Measurements from ENCODE around the gene DOK7.
A peak's percentile ranks its signal among the peaks of the same experiment; 100 is the strongest.

The DOK7 gene

DNA sequence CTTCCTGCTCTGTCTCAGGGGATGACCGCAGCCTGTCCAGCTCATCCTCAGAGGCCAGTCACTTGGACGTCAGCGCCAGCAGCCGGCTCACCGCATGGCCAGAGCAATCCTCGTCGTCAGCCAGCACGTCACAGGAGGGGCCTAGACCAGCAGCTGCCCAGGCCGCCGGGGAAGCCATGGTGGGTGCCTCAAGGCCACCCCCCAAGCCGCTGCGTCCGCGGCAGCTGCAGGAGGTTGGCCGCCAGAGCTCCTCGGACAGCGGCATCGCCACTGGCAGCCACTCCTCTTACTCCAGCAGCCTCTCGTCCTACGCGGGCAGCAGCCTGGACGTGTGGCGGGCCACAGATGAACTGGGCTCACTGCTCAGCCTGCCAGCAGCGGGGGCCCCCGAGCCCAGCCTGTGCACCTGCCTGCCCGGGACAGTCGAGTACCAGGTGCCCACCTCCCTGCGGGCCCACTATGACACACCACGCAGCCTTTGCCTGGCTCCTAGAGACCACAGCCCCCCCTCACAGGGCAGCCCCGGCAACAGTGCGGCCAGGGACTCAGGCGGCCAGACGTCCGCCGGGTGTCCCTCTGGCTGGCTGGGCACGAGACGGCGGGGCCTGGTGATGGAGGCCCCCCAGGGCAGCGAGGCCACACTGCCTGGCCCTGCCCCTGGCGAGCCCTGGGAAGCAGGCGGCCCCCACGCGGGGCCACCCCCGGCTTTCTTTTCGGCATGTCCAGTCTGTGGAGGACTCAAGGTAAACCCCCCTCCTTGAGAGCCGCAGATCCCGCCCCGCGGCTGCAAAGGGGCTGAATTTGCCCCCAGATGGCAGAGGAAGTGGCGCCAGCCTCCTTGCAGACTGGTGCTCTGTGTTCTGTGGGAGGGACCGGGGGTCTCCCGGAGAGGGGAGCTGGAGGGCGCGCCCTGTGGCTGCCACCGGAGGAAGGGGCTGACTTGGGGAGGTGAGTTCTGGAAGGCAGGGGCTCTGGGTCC, 29.9 kb downstream of the DOK7 start:
- DNase-seq, result no peak

DNA sequence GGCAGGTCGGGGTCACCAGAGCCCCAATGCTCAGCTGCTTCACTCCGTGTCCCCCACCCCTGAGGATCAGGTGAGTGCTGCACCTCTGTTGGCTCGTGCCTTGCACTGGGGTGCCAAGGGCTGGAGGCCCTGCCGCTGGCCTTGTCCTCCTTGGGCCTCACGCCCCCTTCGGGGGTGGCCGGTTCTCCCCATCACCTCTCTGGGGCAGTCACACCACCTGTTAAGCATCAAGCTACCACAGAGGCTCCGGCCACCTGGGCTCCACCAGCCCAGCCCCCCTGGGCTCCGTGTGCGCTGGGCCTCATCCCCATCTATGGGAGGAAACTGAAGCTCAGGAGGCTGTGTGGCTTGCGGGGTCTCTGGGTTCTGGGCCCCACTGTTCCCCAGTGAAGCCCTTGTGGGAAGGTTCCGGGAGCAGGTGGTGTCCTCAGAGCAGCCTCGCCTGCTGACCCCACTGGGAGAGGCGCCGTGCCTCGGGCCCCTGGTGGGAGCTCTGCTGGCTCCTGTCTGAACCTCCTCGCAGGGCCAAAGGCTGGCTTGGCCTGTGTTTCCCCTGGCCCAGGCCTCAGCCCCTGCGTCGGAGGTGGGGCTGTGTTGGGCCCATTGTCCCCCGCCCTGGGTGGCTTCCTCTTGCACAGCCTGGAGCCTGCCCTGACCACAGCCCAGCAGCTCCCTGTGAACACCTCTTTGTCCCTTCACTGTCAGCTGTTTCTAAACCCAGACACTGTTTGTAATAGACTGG, 30.8 kb downstream of the DOK7 start:
- DNase-seq, result no peak

DNA sequence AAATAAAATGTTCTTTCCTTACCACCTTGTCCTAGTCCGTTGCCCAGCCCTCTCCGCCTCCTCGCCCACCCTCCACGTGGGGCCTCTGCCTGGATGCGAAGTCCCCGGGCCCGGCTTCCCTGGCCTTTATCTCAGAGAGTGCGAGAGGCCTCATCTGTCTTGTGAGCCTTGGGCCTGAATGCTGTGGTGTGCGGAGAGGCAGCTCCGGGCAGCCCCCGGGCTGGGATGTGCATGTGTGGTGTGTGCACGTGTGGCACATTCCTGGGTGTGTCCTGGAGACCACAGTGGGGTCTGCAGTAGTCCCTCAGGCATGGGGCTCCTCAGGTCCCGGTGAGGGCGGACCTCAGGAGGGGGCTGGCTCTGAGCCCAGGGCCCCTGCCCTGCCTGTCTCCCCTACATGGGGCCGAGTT, 31.4 kb downstream of the DOK7 start:
- no peak for DNase-seq

DNA sequence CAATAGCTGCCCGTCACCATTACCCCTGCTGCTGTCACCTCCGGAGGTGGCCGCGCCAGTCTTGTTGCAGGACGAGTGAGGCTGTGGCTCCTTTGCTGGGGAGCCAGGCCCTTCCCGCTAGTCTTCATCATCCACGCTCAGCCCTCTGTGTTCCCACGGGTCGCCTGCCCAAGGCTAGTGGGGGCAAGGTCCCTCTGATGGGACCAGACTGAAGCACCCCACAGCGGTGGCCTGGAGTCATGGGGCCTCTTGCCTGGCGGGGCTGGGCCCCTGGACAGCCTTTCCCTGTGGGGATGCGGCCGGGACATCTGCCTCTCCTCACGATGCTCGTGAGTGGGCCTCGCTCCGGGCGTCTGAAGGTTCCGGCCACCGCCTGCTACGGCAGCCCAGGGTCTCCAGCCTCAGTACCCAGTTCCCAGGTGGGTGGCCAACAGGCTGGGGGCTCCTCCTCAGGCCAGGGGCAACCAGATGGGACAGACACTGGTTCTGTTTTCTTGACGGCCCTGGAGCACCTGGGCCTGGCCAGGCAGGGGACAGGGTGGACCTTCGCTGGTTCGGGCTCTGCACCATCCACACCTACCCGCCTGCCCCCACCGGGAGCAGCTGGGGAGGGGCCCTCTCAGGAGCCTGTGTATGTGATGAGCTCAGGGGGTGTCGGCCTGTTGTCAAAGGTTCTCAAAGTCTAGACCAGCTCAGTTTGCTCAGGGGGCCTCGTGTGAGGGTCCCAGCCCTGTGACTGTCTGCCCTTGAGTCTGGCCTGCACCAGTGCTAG, 32.3 kb downstream of the DOK7 start:
- DNase-seq, result no peak

DNA sequence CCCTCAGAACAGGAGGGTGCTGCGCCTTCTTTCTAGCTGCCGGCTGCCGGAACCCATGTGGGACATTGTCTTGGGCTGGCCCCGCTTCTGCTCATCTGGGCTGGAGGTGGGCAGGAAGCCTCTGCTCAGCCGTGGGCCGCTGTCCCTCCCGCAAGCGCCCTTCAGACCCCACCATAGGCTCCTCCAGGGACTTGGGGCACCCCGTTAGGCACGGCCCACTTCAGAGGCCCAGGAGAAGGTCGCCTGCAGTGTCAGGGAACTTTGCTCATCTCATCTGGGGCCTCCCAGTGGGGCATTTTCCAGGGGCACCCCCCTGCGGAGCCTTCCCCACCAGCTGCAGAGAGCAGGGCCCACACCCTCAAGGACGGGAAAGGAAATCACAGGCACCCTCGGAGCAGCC, 32.9 kb downstream of the DOK7 start:
- no peak for DNase-seq

DNA sequence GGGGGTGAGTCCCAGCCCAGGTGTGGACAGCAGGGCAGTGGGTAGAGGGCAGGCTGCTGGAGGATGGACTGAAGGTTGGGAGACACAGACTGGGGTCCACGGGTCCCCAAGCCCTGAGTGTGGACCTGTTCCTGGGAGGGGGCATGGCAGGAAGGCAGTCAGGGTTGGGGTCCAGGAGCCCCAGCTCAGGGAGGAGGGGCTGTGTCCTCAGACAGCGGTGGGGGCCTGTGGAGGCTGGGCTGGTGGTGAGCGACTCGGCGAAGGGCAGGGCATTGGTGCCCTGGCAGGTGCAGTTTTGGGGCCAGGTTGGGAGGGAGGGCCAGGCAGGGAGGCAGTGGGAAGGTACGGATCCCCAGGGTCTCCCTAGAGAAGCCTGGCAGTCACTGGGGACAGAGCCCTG, 34.0 kb downstream of the DOK7 start:
- no peak for DNase-seq

DNA sequence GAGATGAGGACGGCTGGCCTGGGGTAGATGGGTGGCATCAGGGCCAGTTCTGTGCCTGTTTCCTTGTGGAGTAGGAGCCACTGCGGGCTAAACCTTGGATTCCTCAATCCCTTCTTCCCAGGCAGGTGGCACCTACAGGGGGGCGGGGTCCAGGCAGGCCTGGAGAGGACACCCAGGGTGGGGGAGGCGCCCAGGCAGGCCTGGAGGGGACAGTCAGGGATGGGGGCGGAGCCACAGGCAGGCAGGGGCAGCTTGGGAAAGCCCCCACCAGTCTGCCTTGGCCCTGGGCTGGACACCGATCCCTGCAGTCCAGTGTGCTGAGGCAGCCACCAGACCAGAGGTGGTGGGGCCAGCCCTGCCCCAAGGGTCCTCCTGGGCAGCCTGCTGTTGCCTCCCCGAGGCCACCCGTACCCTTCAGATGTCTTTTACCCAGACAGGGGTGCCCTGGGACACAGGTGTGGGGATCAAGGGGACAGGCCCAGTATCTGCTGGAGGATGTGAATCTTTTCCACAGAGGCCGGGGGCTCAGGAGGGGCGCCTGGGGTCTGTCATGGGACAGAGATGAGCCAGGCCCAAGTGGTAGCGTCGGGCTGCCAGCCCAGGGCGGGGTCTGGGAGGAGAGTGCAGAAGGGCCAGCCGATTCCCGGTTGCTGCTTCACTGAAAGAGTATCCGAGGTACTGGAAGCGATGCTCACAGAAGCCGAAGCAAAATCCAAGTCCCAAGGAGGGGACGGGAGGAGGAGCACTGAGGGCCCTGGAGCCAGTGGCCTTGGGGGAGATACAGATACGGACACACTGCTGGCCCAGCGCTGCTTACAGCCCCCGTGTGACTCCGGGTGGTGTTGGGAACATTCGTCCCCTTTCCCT, 34.6 kb downstream of the DOK7 start:
- no peak for DNase-seq

DNA sequence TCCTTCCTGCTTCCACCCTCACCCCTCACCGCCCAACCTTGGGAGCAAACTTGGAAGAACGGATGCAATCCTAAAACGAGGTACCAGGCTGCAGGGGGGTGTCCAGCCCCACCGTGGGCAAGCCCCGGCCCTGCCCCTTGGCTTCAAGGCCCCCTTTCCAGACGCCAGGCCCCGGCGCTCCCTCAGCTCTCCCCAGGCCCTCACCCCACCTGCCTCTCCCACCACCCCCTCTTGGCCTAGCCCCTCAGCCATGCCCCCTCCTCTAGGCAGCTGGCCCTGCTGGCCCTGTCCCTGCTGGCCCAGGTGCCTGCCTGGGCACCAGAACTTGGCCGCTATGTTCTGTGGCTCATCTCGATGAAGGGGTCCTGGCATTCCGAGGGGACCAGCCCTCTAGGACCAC, 35.3 kb downstream of the DOK7 start:
- no peak for DNase-seq

DNA sequence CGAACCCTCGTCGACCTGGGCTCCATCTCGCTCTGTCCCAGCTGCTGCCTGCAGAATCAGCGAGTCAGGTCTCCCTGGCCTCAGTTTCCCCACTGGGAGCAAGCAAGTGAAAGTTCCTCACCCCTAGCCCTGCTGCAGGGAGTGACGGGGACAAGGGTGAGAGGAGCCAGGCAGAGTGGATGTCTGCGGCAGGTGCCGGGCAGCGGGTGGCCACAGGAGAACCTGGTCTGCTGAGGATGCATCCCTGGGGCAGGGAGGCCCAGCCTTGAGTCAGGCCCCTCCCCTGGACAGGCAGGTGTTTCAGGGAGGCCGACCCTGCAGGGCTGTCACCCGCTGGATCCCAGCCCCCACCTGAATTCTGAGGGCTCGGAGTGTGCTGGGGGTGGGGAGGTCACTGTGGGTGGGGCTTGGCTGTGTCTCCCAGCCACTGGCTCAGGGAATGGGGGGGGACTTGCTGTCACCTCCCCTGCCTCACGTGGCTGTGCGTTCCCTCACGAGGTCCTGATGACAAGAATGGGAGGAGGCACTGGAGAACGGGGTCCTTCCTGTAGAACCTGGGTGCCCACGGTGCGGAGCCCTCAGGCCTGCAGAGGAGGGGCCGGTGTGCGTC, 35.9 kb downstream of the DOK7 start:
- DNase-seq, result no peak

DNA sequence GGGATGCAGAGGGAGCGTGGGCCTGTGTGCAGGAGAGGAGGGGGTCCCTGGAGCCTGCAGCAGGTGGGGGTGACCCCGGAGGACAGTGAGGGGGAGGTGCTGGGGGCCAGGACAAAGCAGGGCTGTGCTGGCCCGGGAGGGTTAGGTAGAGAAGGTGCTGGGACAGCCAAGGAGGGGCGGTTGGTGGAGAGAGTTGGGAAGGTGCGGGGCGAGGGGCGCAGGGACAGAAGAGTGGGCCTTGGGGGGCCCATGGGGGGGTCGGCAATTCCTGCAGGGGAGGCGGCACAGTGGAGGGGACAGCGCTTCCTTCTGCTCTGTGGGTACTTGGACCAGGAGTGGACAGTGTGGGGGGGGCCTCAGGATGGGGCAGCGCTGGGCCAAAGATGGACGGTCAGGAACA, 36.6 kb downstream of the DOK7 start:
- no peak for DNase-seq

DNA sequence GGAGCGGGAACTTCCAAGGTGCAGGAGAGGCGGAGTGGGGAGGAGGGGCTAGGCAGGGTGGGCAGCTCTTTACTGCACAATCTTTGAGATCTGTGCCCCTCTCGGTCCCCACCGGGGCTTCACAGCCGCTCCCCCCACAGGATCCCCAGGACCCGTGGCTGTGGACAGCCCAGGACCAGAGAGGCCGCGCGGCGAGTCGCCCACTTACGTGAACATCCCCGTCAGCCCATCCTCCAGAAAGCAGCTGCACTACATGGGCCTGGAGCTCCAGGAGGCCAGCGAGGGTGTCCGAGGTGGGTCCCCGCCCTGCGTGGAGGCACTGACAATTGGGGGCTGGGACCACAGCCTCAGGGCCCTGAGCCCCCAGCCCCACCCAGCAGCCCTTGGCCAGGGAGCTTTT, 37.0 kb downstream of the DOK7 start:
- DNase-seq, result no peak

DNA sequence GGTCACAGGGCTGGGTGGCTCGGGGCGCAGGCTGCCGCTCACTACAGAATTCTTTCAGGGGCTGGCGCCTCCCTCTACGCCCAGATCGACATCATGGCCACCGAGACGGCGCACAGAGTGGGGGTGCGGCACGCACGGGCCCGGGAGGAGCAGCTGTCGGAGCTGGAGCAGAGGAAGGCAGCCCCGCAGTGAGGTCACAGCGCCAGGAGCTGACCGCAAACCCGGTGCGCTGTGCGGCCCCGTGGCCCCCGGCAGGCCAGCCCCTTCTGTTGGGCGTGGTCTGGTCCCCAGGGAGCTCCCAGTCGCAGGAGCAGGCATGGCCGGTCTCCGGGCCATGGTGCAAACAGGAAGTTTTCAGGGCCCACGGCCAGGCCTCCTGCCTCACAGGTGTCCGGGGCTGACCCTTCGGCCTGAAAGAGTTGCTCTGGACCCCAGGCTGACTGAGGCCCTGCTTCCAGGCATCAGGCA, 37.6 kb downstream of the DOK7 start:
- DNase-seq, result no peak

DNA sequence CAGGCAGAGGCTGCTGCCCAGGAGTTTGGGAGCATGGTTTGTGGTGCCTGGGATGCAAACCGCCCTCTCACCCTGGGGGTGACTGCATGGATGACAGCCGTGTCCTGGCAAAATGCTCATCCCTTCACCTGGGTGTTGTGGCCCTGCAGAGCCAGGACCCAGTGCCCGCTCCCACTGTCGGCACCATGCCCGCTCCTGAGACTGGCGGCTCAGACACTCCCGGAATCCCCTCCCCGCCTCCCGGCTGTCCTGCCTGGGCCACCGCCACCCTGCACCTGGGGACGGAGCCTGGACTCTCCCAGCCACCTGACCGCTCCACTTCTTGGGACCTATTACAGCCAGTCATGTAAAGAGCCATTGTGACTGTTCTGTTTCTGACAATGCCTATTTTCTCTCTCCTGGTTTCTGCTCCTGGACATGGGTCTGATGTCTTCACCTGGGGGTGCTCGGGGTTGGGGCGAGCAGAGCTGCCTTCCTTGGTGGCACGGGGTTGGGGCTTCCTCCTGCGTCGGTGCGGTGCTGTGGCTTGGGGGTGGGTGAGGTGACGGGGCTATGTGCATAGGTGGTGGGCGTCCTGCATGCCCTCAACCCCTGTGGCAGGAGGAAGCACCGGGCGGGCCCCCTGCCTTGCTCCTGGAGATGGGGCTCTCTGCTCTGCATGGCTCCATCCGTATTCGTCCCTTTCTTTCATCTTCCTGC, 38.2 kb downstream of the DOK7 start:
- no peak for DNase-seq

DNA sequence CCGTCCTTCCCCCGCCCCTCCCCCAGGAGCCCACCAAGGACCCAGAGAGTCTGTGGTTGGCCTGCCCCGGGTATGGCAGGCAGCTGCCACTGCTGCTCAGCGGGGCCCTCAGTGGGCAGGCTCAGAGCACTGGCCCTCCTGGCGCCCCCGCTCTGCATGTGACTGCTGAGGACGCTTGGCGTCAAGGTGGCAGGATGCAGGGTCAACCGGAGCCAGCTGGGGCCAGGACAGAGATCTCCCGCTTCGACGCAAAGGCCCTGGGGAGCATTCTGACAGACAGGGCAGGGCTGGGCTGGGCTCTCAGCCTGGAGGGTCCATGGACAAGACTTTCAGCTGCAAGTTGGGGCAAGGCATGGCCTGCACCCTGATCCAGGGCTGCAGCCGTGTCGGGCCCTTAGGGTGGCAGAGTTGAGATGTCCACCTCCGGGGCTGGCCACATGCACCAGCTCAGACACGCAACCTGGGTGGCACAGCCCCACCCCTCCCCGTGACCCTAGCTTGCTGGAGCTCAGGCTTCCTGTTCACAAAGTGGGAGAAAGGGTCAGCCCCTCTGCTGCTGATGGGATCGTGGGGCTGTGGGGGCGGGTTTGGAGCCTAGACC, 38.8 kb downstream of the DOK7 start:
- DNase-seq, result no peak

DNA sequence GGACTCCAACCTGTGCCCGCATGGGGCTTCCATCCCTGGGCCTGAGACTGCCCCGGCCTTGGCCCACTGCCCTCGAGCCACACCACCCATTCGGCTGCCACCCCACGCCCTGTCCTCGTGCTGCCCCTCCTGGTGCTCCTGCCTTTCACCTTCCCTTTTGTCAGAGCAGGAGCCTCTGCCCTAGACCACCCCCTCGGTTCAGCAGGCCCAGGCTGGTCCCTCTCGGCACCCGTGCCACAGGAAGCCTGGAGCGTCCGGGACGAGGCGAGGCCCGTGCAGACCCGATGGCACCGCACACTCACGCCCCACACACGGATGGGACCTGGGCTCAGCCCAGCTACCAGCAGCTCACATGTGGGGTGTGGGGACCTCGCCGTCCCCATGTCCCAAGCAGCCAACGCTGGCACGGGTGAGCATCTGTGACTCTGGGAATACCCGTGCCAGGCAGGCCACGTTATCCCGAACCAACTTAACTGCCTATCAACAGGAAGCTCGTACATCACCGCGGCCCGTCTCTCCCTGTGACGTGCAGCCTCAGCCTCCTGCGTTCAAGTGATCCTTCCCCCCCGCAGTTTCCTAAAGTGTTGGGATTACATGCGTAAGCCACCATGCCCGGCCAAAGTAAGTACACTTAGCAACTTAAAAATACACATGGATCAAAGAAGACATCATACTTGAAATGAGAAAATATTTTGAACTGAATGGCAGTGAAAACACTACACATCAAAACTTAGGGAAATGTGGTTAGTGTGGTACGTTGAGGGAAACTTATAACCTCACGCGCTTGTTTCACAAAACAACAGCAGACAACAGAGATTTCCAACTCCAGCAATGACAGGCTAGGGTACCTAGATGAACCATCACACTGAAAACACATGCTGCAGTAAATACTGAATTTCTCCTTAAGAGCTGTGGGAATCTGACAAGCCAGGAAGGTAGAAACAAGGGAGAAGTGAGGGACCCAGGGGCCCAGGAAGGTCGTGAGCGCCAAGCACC, 40.1 kb downstream of the DOK7 start:
- DNase-seq, result peak; percentile 46

DNA sequence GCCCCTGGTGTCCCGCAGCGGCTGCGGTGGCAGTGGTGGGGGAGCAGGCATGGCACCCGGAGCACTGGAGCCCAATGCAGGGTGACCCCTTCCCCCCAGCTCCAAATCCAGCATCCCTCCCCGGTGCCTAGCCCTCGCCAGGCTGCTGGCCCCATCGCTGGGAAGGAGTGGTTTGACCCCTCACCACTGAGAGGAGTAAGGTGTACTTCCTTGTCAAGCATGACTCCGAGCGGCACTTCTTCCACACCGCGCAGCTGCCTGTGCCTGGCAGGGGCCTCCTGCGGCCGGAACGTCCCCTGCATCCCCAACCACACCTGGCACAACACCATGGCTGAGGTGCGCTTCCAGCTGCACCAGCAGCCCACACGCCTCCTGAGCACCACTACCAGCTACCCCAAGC, 42.1 kb downstream of the DOK7 start:
- no peak for DNase-seq

DNA sequence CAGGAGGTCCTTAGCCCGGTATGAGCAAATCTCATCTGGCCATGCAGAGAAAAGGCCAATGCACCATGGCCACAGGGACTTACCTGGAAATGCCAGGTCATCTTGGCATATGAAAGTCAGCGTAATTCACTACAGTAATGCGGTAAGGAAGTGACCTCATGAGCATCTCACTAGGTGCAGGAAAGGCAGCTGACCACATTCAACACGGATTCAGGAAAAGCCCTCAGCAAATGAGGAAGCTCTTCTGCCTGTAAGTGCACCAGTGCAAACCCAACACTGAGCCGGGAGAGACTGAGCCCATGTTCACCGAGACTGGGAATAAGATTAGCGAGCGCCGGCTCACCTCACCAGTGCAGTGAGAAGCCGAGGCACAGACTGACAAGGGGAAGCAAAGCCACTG, 45.4 kb downstream of the DOK7 start:
- DNase-seq, result no peak

DNA sequence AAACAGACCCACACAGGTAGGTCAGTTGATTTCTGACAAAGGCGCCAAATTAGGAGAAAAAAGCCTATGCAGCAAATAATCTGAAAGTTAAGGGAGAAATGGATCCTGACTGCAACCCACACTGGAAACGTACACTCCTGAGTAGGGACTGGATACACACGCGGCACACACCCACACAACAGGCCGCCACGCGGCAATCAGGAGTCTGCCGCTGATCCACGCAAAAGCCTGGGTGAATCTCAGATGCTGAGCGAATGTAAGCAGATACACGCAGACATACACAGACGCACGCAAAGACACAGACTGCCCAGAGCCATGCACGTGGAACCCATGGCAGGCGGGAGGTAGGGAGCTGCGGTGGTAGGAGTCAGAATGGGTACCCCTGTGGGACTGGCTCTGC, 47.4 kb downstream of the DOK7 start:
- DNase-seq, result no peak

DNA sequence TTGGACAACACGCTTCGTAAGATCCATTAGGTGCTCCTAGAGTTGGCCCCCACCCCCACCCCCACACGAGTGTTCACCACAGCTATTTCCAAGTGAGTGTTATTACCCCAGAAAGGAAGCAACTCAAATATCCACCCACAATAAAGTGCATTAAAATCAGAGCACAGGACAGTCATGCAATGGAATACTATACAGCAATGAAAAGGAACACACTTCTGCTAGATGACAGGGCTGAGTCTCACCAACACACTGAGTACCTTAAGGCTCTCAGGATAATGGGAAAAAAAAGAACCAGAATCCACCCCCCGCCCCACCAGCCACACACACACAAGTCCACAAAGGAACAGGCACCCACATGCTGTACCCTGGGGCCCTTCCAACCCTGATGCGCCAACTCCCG, 48.1 kb downstream of the DOK7 start:
- DNase-seq, result no peak
